DOHH2 (cell line): ENCODE measurements around the gene BAZ2B.

Experiments
- EZH2phosphoT487 ChIP-seq: fragments of 200-600 bp; sonication (generic); IDR thresholded peaks from 2 replicates; pipeline ENCODE4 v1.6.1; 2017; ENCODE audit warnings: borderline replicate concordance, mild to moderate bottlenecking, antibody characterized with exemption, low read length, moderate library complexity, mixed read lengths
- TF ChIP-seq, protein P1 (sequence below): fragments of 200-600 bp; sonication (generic); IDR thresholded peaks from one replicate; pipeline ENCODE4 v1.5.1; 2014; ENCODE audit warnings: antibody characterized with exemption, mild to moderate bottlenecking, low read depth, low read length; ENCODE audit not compliant: poor library complexity, severe bottlenecking

DNA sequence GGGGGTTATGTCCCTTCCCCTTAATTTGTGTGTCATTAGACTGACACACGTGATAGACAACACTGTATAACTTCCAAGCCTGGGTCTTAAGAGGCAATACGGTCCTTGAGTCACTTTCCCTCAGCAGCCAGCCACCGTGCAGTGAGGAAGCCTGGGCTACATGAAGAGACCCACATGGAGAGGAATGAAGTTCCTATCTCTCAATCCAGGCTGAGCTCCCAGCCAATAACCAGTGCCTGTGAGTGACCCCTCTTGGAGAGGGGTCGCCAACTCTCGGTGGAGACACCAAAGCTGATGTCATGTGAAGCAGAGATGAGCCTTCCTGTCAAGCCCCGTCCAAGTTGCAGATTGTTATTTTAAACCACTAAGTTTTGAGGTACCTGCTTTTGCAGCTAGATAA, 324.2 kb downstream of the BAZ2B start:
- TF ChIP-seq, protein P1, sequence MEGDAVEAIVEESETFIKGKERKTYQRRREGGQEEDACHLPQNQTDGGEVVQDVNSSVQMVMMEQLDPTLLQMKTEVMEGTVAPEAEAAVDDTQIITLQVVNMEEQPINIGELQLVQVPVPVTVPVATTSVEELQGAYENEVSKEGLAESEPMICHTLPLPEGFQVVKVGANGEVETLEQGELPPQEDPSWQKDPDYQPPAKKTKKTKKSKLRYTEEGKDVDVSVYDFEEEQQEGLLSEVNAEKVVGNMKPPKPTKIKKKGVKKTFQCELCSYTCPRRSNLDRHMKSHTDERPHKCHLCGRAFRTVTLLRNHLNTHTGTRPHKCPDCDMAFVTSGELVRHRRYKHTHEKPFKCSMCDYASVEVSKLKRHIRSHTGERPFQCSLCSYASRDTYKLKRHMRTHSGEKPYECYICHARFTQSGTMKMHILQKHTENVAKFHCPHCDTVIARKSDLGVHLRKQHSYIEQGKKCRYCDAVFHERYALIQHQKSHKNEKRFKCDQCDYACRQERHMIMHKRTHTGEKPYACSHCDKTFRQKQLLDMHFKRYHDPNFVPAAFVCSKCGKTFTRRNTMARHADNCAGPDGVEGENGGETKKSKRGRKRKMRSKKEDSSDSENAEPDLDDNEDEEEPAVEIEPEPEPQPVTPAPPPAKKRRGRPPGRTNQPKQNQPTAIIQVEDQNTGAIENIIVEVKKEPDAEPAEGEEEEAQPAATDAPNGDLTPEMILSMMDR: no peak
- TF ChIP-seq EZH2phosphoT487: no peak
